Colonic mucosa (tissue), 4 donors: Measurements from ENCODE around the gene CA14. TPM values are rescaled to one million over a fixed set of nuclear protein-coding genes. Genes with fewer than 3 reads are reported as not detected.

Experiments used
- DNase-seq: peaks from one replicate; pipeline ENCODE4 v3.0.0-alpha.2; 2020
- H3K27ac ChIP-seq: fragments of 200-600 bp; one replicate; pipeline ENCODE4 v1.8.0; 2021
- H3K27me3 ChIP-seq: fragments of 200-600 bp; one replicate; pipeline ENCODE4 v1.8.0; 2021
- H3K36me3 ChIP-seq: fragments of 200-600 bp; one replicate; pipeline ENCODE4 v1.8.0; 2021
- H3K4me1 ChIP-seq: fragments of 200-600 bp; one replicate; pipeline ENCODE4 v1.8.0; 2021; ENCODE audit warnings: mild to moderate bottlenecking
- H3K4me3 ChIP-seq: fragments of 200-600 bp; one replicate; pipeline ENCODE4 v1.8.0; 2021
- H3K9ac ChIP-seq, 2 donors: one replicate each; pipeline ENCODE4 v1.7.0; 2013; ENCODE audit warnings: control low read depth in 2 of 2, low read depth in 2 of 2, low read length in 2 of 2
- H3K9me3 ChIP-seq: fragments of 200-600 bp; one replicate; pipeline ENCODE4 v1.8.0; 2021
- intact Hi-C: fragments of 100-400 bp; cut with DNase I; formaldehyde crosslinking; loops from one replicate; pipeline ENCODE4 v1.14.1; 2022
- total RNA-seq, 2 donors: library from RNA; stranded (reverse); fragmentation: NEBNext Ultra II Directional in 1 of 2; extraction: Animal tissue kit (Norgen Biotek cat#: 25700) in 1 of 2; gene quantifications; one replicate each; pipeline ENCODE4 v1.2.1, GENCODE V29; 2021
- TF ChIP-seq, protein P1 (sequence below): fragments of 200-600 bp; IDR thresholded peaks from one replicate; pipeline ENCODE4 v1.8.0; 2022; ENCODE audit warnings: antibody characterized with exemption, mild to moderate bottlenecking
- donor health status: healthy.
- donor health status: DM: no; HTN: no; CAD: no.
- donor health status: DM: no; HTN: no; CAD: no.

Gene CA14
- total RNA-seq, 2 donors from 2014 or later: 0.22 to 0.29 TPM

DNA sequence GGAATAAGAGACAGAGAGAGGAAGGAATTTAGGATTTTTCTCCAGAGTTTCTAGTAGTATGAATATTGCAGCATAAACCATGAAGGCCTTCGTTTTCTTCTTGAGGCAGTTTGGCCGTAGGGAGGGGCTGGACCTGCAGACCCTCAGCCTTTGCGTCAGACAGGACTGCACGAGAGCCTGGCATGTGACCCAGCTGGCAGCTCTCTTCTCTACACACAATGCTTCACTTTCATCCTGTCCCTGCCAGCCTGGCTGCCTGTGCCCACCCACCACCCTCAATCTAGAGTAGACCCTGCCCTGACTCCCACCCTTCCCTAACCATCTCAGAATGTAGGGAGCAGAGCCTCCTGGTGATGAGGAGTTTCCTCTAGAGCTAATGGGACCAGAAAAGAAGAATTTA lies 1.6 kb downstream of the CA14 start:
- no peaks in the 10 kb centered on the region for H3K36me3 ChIP-seq
- no peak overlapping the region for H3K27ac ChIP-seq
- no peaks in the 10 kb centered on the region for H3K9me3 ChIP-seq
- peaks cover 4% of the 10 kb centered on the region for H3K27me3 ChIP-seq
- H3K4me1 ChIP-seq: peaks cover 7% of the 10 kb centered on the region
- intact Hi-C loops: no loop called here
- no peak for DNase-seq
- no peak overlapping the region for H3K4me3 ChIP-seq
- TF ChIP-seq, protein P1, sequence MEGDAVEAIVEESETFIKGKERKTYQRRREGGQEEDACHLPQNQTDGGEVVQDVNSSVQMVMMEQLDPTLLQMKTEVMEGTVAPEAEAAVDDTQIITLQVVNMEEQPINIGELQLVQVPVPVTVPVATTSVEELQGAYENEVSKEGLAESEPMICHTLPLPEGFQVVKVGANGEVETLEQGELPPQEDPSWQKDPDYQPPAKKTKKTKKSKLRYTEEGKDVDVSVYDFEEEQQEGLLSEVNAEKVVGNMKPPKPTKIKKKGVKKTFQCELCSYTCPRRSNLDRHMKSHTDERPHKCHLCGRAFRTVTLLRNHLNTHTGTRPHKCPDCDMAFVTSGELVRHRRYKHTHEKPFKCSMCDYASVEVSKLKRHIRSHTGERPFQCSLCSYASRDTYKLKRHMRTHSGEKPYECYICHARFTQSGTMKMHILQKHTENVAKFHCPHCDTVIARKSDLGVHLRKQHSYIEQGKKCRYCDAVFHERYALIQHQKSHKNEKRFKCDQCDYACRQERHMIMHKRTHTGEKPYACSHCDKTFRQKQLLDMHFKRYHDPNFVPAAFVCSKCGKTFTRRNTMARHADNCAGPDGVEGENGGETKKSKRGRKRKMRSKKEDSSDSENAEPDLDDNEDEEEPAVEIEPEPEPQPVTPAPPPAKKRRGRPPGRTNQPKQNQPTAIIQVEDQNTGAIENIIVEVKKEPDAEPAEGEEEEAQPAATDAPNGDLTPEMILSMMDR: no peak
- H3K9ac ChIP-seq: peak overlapping the region in 1 of 2 donors; percentile 58

DNA sequence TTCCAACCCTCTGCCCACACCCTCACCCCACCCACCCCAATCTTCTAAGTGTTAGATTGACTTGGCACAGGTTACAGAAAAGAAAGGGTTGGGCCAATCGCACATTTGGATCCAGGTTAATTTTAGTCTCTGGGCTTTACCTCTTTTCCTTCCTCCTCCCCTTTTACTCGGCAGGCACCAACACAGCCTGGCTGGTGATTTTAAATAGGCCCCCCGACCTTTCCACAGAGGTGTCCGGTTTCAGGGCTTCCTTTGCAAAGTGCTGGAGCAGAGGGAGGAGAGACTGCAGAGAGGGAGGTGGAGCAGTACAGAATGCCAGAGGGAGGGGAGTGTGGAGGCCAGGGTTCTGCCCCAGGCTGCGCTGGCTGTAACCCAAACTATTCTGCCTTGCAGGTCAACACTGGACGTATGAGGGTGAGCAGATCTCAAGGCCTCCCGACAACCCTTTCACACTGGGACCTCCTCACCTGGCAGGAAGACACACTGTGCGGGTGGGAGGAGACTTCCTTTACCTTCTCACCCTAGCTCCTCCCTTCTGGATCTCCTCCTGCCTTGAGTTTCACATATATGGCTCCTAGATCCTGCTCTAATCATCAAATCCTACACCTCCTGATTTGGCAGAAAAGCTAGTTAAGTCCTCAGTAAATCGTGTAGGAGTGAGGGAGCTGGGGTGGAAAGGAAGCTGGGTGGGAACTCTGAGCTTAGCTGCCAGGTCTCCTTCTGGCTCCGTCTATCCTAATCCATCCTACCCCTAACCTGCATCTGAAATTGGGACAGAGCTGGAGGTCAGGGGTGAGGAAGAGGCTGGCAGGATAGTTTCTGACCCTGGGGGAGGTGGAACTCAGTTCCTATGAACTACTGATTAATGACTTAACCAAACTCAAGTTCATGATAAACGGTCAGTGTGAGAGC lies 2.4 kb downstream of the CA14 start:
- Histone ChIP-seq H3K27me3 (peaks cover 4% of the 10 kb centered on the region), H3K9me3 (no peaks in the 10 kb centered on the region), H3K9ac (peak overlapping the region in 1 of 2 donors; percentile 62), H3K4me1 (peaks cover 7% of the 10 kb centered on the region), H3K4me3 (no peak overlapping the region), H3K27ac (peak overlapping the region; percentile 55), H3K36me3 (no peaks in the 10 kb centered on the region)
- TF ChIP-seq, protein P1: no peak
- intact Hi-C loops: no loop called here
- DNase-seq: peak; percentile 80

DNA sequence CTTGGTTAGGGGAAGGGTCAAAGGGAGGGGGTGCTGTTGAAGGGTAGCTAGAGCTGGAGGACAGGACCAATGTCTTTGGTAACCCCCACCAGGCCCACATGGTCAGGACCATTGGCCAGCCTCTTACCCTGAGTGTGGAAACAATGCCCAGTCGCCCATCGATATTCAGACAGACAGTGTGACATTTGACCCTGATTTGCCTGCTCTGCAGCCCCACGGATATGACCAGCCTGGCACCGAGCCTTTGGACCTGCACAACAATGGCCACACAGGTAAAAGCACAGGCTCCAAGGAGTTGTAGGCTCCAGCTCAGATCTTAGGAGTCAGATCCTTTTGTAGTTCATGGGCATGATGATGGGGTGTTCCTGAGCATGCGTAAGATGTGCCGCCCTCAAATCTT lies 3.8 kb downstream of the CA14 start:
- Histone ChIP-seq H3K4me3 (no peak overlapping the region), H3K9ac (no peak overlapping the region)
- intact Hi-C loops: no loop called here

DNA sequence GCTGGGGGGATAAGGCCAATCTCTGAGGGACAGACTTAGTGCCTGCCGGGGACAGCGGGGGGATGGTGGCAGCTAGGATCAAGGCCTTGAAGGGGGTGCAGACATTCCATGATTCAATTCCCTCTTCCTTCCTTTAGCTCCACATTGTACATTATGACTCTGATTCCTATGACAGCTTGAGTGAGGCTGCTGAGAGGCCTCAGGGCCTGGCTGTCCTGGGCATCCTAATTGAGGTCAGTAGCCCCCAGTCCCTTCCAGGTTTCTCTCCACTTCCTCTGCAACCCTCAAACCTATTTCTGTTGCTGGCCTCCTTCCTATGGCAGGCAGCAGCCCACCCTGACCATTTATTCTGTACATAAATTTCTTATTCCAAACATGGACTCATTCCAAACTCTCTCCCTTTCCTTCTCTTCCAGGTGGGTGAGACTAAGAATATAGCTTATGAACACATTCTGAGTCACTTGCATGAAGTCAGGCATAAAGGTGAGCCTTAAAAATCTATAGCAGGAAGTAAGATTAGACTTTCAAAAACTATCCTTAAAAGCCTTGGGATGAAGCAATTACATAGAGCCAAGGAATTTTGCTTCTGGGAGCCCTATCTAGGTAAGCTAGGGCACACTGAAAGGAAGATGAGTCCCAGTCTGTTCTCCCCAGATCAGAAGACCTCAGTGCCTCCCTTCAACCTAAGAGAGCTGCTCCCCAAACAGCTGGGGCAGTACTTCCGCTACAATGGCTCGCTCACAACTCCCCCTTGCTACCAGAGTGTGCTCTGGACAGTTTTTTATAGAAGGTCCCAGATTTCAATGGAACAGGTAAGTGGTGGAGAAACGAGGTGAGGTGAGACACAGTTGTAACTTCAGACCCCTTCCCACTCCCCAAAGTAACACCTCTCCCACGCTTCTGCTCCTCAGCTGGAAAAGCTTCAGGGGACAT lies 5.1 kb downstream of the CA14 start:
- TF ChIP-seq, protein P1: no peak
- Histone ChIP-seq H3K27ac (no peak overlapping the region), H3K4me3 (no peak overlapping the region), H3K9me3 (no peaks in the 10 kb centered on the region), H3K4me1 (peaks cover 6% of the 10 kb centered on the region), H3K27me3 (peaks cover under 1% of the 10 kb centered on the region), H3K9ac (peak overlapping the region in 1 of 2 donors; percentile 30), H3K36me3 (peaks cover 9% of the 10 kb centered on the region)
- no peak for DNase-seq
- intact Hi-C loops: no loop called here

More for the DNA sequence above, 3.8 kb downstream of the CA14 start:
- peaks cover 7% of the 10 kb centered on the region for H3K36me3 ChIP-seq
- H3K9me3 ChIP-seq: no peaks in the 10 kb centered on the region
- H3K27me3 ChIP-seq: peaks cover 4% of the 10 kb centered on the region
- no peak overlapping the region for H3K27ac ChIP-seq
- H3K4me1 ChIP-seq: peaks cover 4% of the 10 kb centered on the region
- DNase-seq: no peak
- TF ChIP-seq, protein P1: no peak

DNA sequence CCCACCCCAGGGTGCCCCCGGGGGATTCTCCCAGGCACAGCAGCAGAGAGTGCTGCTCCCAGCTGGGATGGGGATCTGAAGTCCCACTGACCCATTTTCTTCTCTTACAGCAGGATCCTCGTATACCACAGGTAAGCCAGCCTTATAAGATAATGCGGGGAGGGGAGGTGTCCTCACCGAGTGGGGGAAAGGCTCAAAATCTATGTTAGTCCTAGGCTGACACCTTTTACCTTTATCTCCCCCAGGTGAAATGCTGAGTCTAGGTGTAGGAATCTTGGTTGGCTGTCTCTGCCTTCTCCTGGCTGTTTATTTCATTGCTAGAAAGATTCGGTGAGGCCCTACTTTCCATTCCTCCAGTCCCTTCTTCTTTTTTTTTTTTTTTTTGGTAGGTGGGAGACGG lies 6.0 kb downstream of the CA14 start:
- intact Hi-C loops: no loop called here
- DNase-seq: no peak
- Histone ChIP-seq H3K4me1 (peaks cover 7% of the 10 kb centered on the region), H3K4me3 (no peak overlapping the region), H3K36me3 (peaks cover 9% of the 10 kb centered on the region), H3K9ac (no peak overlapping the region), H3K27me3 (no peaks in the 10 kb centered on the region), H3K27ac (no peak overlapping the region), H3K9me3 (no peaks in the 10 kb centered on the region)
- TF ChIP-seq, protein P1: no peak
